ENCODE data around the gene SLC25A39. TPM values are rescaled to one million over a fixed set of nuclear protein-coding genes. Genes with fewer than 3 reads are reported as not detected.
A peak's percentile ranks its signal among the peaks of the same experiment; 100 is the strongest.
"Not testable (repeated sequence)": the region's sequence is repeated elsewhere in the genome, so short reads cannot be mapped to it uniquely, and the experiment has no call there.

Gene SLC25A39
- 93.1 TPM for total RNA-seq

GRCh38 chr17:44324571-44325275 lies at the start of gene SLC25A39:
Gene SLC25A39 (minus strand): TSS chr17:44324823. CDS start chr17:44323562, 1,261 bp downstream.
- H3K36me3 ChIP-seq: peaks cover 0 to 28% of the 10 kb centered on the region in 2 donors
- H3K27me3 ChIP-seq: no peaks in the 10 kb centered on the region
- H3K4me1 ChIP-seq: peaks cover 32% of the 10 kb centered on the region
- TF ChIP-seq CTCF (IDR thresholded peaks at IDR 0.05): peak in 2 of 3 experiments; percentile 2 to 15
- TF ChIP-seq POLR2AphosphoS5 (IDR thresholded peaks at IDR 0.05; ENCODE audit: insufficient read depth in 1 of 2, low read depth in 1 of 2): peak; percentile 37 to 93
- TF ChIP-seq POLR2A (IDR thresholded peaks at IDR 0.05): peak in 1 of 2 donors; percentile 74
- no peaks in the 10 kb centered on the region for H3K9me3 ChIP-seq
- H3K27ac ChIP-seq: peak within 1 kb of the TSS; percentile 96
- peak within 1 kb of the TSS; percentile 91 to 97 for H3K4me3 ChIP-seq
- intact Hi-C loops (cut with DNase I): loop anchor here (1.0 to 5.0 kb wide), 2 partner anchors 100 to 112 kb away; no protein-coding TSS in a partner anchor
- no peak for DNase-seq (ENCODE audit: extremely low spot score in 2 of 2)

- intact Hi-C loops (cut with DNase I): no loop called here
- H3K36me3 ChIP-seq: no peaks in the 10 kb centered on the region
- no peak overlapping the region for H3K4me3 ChIP-seq
- no peak for DNase-seq (ENCODE audit: extremely low spot score in 2 of 2)
- H3K9me3 ChIP-seq: no peaks in the 10 kb centered on the region
- H3K4me1 ChIP-seq: peaks cover 14% of the 10 kb centered on the region
- no peaks in the 10 kb centered on the region for H3K27me3 ChIP-seq
- TF ChIP-seq POLR2A (IDR thresholded peaks at IDR 0.05) (no peak), POLR2AphosphoS5 (IDR thresholded peaks at IDR 0.05; ENCODE audit: insufficient read depth in 1 of 2, low read depth in 1 of 2) (no peak)
- H3K27ac ChIP-seq: no peak overlapping the region
Observed at GRCh38 chr17:44372036-44372435, 47.4 kb upstream of the SLC25A39 start.

- intact Hi-C loops (cut with DNase I); H3K9me3 ChIP-seq; DNase-seq (ENCODE audit: extremely low spot score in 2 of 2); H3K27ac ChIP-seq; H3K4me3 ChIP-seq; H3K36me3 ChIP-seq; H3K27me3 ChIP-seq; H3K4me1 ChIP-seq: not testable (repeated sequence)
Observed at GRCh38 chr17:44369414-44370023, 44.9 kb upstream of the SLC25A39 start.

GRCh38 chr17:44368391-44369243 lies 44.0 kb upstream of the SLC25A39 start:
- H3K4me3 ChIP-seq; H3K4me1 ChIP-seq; H3K9me3 ChIP-seq; H3K36me3 ChIP-seq; H3K27me3 ChIP-seq; H3K27ac ChIP-seq; intact Hi-C loops (cut with DNase I); DNase-seq (ENCODE audit: extremely low spot score in 2 of 2): not testable (repeated sequence)

GRCh38 chr17:44367231-44367979 lies 42.8 kb upstream of the SLC25A39 start:
- Histone ChIP-seq H3K27me3 (no peaks in the 10 kb centered on the region), H3K9me3 (no peaks in the 10 kb centered on the region), H3K36me3 (no peaks in the 10 kb centered on the region), H3K27ac (no peak overlapping the region), H3K4me1 (peaks cover 14% of the 10 kb centered on the region), H3K4me3 (no peak overlapping the region)
- TF ChIP-seq CTCF (IDR thresholded peaks at IDR 0.05) (no peak), POLR2AphosphoS5 (IDR thresholded peaks at IDR 0.05; ENCODE audit: insufficient read depth in 1 of 2, low read depth in 1 of 2) (no peak)
- no peak for DNase-seq (ENCODE audit: extremely low spot score in 2 of 2)
- intact Hi-C loops (cut with DNase I): no loop called here

GRCh38 chr17:44365051-44365450 lies 40.4 kb upstream of the SLC25A39 start:
- intact Hi-C loops (cut with DNase I): not testable (repeated sequence)

More at GRCh38 chr17:44365051-44365450, 40.4 kb upstream of the SLC25A39 start:
- H3K27me3 ChIP-seq; H3K36me3 ChIP-seq; DNase-seq (ENCODE audit: extremely low spot score in 2 of 2); H3K9me3 ChIP-seq; H3K27ac ChIP-seq; H3K4me3 ChIP-seq: not testable (repeated sequence)
- H3K4me1 ChIP-seq: peaks cover 36% of the 10 kb centered on the region

All from vagina (tissue), 2 donors.